Activated CD8-positive, alpha-beta memory T cell treated with anti-CD3 and anti-CD28 coated beads, Interleukin-2, amount 50 U/mL, for 4 hours (primary cell): ENCODE data around the gene CPO.

ENCODE experiments used
- DNase-seq: peaks from one replicate; pipeline ENCODE4 v3.0.0-alpha.2; 2020

The CPO gene

DNA sequence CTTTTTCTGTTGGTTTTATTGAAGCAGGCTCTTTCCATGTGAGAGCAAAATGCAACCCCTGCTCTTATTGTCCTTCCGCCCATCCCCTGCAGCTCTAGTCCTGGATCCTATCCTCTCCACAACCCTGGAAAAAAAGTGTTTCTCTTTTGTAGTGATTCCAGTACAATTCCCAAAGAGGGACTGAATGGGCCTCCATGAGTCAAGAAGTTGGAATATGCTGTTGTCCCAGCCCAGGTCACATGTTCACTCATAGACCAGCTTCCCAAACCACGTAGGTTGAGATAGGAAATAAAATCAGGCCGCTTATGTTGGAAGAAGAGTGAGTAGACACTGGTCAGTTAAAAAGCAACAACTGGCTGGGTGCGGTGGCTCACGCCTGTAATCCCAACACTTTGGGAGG is 39.4 kb downstream of the CPO start:
- no peak for DNase-seq

DNA sequence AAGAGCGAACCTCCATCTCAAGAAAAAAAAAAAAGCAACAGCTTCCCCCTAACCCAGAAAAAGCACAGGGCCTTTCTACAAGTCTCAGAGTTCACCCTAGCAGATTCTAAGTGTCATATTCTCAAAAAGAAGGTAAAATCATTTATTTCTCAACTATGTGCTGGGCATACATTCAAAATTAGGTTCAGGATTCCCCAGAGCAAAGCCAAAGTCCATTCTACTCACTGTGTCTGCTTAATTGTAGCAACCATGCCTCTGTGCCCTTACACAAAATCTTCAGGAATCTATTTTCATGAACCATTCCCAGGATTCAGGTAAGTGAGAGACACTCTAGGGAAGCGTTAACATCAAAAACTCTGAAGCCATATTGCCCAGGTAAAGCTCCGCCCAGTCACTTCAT is 40.0 kb downstream of the CPO start:
- no peak for DNase-seq

GRCh38 chr2:206979922-206980321 is 40.6 kb downstream of the CPO start:
- no peak for DNase-seq

GRCh38 chr2:206980413-206980812 is 41.1 kb downstream of the CPO start:
- DNase-seq, result no peak

DNA sequence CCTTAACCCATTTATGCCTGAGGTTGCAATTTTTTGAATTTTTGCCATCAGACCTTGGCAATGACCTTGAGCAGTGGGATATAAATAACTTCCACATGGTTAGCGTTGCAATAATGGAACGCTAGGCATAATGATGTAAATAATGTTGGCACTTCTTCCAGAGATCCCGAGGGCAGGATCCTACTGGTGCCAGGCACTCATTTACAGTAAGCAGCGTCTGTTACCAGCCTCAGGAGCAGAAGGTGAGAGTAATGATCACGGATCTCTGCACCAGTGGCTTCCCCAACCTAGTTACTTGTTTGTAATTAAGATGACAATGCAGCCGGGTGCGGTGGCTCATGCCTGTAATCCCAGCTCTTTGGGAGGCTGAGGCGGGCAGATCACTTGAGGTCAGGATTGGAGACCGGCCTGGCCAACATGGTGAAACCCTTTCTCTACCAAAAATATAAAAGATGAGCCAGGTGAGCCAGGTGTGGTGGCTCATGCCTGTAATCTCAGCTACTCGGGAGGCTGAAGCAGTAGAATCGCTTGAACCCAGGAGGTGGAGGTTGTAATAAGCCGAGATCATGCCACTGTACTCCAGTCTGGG is 41.9 kb downstream of the CPO start:
- DNase-seq, result no peak

DNA sequence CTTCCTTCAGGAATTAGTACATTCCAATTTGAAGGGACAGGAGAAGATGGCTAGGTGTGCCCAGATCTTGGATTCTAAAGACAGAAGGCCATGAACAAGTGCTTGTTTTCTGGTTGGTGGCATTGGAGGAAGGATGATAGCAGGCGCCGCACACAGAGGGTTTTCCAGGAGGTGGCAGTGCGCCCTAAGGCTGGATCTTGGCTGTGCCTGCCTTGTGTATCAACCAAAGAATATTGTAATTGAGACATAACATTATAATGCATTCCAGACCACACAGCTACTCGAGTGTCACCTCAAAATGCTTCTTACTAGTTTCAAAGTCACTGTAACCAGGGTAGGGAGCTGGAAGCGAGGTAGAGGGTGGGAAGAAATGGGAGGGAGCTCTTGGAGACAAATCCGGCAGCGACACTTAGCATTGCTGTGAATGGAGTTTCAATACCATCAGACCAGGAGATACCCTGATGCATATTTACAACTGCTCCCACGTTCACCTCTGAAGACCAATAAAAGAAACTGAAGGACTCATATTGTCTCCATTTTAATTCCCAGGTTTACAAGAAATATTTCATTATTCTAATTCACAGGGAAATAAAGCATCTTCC is 42.5 kb downstream of the CPO start:
- peak; percentile 43 for DNase-seq

DNA sequence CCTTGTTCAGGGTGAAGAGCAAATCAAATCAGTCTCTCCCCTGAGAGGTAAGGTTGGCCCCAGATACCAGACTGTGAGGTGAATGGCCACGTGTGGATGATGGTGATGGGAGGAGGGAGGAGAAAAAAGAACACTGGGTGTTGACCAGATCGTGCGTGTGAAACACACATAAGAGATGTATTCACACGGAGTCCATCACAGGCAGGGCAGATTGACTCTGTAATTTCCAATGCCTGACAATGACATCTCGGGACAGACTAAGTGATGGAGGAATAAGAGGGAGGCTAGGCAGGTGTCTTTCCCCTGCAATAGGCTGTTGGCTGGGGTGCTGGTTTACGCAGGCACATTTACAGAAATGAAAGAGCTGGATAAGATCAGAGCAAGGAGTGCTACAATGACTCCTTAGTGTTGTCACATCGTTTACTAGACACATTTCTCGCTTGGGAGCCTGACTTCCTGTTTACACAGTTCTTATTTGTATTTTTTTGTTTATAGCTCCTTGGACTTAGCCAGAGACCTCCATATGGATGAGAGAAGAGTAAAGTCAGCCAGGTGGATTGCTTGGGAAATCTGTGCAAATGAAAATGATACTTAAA is 43.1 kb downstream of the CPO start:
- DNase-seq, result no peak

DNA sequence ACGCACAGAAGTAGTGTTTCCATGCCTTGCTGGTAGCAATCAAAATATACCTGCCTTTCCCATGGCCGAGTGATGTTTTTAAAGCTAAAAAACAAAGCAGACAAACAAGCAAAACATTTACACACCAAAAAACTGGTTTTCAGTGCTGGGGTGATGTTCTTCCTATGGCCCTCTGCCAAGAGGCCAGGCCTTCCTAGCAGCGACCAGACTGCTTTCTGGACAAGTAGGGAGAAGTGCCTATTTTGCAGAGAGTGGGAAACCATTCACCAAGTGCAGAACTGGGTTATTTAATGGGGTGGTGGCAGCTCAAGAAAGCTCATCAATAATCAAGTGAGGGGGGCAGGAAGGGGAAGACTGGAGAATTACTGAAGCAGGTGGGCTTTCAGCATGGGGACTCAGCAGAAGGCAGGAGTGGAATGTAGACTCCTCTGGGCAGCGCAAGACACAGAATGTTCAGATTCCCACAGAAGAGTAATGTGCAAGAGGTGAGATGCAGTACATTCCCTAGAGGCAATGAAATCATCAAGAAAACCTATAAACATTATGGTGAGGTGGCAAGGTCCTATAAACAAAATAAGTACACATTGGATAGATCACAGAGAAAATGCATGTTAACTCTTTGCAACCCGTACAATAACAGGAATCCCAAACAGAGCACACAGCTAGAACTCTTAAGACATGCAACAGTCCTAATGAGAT is 44.0 kb downstream of the CPO start:
- DNase-seq, result no peak

GRCh38 chr2:206984206-206984605 is 44.9 kb downstream of the CPO start:
- DNase-seq, result no peak

DNA sequence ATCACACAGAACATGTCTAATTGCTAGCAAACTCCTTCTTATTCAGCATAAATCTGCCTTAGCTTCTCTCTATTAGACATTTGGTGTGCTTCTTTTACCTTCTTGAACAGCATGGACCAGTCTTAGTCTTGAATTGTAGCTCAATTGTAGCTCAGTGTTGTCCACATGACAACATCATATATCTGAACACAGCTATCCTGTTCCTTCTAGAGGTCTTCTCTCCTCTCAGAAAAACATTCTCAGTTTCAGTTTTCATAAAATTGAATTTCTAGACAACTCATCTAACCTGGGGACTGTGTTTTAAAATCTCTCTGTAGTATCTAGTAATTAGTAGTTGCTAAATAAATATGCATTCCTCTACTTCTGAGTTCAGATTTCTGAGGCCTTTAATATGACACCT is 47.6 kb downstream of the CPO start:
- no peak for DNase-seq

DNA sequence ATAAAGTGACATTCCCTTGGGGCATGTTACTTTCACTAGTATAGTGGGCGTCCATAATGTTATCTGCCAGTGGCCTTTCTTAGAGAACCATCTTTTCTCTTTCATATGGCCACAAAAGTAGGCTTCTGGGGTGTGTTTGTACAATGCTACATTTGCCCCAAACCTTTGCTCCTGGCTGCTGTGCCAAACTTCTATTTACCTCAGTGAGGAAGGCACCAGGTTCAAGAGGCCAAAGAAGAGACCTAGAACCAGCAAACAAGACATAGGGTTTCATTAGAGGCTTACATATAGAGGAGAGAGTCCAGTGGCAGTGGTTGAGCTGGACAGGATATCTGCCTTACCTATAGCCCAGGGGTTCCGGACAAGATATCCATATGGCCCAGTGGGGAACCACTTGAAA is 48.5 kb downstream of the CPO start:
- DNase-seq, result no peak

DNA sequence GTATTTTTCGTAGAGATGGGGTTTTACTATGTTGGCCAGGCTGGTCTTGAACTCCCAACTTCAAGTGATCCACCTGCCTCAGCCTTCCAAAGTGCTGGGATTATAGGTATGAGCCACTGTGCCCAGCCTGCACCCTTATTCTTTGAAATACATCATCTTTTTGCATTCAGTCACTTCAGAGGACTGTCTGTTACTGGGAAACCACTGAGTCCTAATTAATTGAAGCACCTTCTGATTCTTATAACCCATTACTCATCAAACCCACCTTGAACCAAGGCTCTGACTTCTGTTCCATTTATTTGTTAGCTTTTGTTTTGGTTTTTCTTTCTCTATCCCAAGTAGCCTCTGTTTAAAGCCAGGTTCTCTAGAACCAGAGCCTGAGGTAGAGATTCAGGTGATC is 49.6 kb downstream of the CPO start:
- no peak for DNase-seq

GRCh38 chr2:206989311-206989710 is 50.0 kb downstream of the CPO start:
- DNase-seq, result no peak

- DNase-seq, result no peak
Observed at GRCh38 chr2:206990360-206990759, 51.0 kb downstream of the CPO start.

DNA sequence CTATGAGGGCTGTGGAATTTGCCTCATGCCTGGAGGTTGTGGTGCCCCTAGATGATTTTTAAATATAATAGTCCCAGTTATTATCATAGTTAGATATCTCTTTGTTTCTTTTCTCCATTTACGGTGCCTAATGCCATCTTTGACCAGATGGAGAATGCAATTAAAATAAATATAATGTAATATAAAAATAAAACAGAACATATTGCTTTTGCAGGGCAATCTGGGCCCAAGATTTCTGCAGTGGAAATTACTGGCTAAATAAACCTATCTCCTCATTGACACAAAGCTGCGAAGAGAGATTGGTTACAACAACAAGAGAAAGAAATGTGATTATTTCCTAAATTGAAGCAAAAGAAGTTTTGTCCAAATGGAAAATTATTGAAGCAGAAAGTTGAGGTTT is 51.8 kb downstream of the CPO start:
- no peak for DNase-seq

- no peak for DNase-seq
Observed at GRCh38 chr2:206993396-206993911, 54.1 kb downstream of the CPO start.

DNA sequence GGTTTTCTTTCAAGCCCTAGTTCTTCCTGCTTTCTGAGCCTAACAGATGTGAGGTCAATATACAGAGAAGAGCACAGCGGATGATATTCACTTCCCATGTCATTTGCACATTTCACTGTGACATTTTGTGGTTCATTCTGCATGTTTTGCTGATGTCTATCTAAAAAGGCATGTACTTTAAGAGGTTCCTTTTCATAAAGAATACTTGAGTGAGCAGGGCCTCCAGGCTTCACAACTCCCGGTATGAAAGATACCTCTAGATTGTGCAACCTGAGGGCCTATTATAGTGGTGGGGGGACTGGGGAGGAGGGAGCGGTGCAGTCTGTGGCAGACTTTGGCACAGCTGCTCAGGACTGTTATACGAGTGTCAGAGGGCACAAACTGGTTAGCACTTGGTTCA is 54.6 kb downstream of the CPO start:
- no peak for DNase-seq

GRCh38 chr2:206996556-206997065 is 57.3 kb downstream of the CPO start:
- DNase-seq, result no peak

- no peak for DNase-seq
Observed at GRCh38 chr2:207008105-207008990, 69.0 kb downstream of the CPO start.

DNA sequence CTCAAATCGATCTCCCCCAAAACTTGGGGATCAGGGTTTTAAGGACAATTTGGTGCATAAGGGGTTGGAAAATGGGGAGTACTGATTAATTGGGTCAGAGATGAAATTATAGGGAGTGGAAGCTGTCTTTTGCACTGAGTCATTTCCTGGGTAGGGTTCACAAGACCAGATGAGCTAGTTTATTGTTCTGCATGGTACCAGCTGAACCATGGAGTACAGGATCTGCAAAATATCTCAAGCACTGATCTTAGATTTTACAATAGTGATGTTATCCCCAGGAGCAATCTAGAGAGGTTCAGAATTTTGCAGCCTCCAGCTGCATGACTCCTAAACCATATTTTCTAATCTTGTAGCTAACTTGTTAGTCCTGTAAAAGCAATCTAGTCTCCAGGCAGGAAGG is 73.1 kb downstream of the CPO start:
- no peak for DNase-seq

GRCh38 chr2:207014424-207014823 is 75.1 kb downstream of the CPO start:
- DNase-seq, result no peak

DNA sequence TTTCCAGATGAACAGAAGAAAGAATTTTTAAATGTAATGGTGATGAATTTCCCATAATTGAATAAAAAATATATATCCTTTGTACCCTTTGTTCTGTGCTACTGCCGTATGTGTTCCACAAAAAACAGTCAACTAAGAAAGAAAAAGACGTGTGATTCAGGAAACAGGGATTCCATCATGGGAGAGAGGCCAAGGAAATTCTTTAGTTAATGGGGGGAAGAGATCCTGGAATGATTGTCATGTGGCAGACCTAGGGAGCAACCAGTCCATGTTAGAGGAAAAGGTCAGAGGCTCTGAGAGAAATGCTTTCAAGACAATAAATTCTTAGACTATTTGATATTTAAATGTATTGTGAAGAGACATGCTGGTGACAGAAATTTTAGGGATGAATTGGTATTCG is 76.6 kb downstream of the CPO start:
- no peak for DNase-seq
